CD4-positive, alpha-beta memory T cell (primary cell): ENCODE results near the gene KRT71. TPM values are rescaled to one million over a fixed set of nuclear protein-coding genes. Genes with fewer than 3 reads are reported as not detected.

Experiments
- CTCF ChIA-PET: fragments of 350-600 bp; sonication (Branson Sonifier 250); formaldehyde crosslinking; loops from one replicate; lab custom pipeline; 2021; ENCODE audit warnings: inconsistent platforms; ENCODE audit not compliant: partially characterized antibody; lab: Charles Lee
- POLR2A ChIA-PET: fragments of 350-600 bp; sonication (Branson Sonifier 250); formaldehyde crosslinking; loops from one replicate; lab custom pipeline; 2021; ENCODE audit not compliant: partially characterized antibody; lab: Charles Lee
- DNase-seq, 5 donors: peaks; one replicate each; pipeline versions ENCODE4 v3.0.0 to v3.0.0-alpha.2; 2020 to 2022; ENCODE audit warnings: mixed read lengths in 1 of 5
- H3K27ac ChIP-seq: one replicate; pipeline ENCODE4 v1.7.0; 2013; ENCODE audit warnings: low read depth, low read length
- H3K27me3 ChIP-seq: 2 replicates; pipeline ENCODE4 v1.7.0; 2013; ENCODE audit warnings: mild to moderate bottlenecking, low read length, moderate library complexity; ENCODE audit not compliant: insufficient read depth
- H3K36me3 ChIP-seq: 2 replicates; pipeline ENCODE4 v1.7.0; 2013; ENCODE audit warnings: mild to moderate bottlenecking, low read length, moderate library complexity; ENCODE audit not compliant: insufficient read depth
- H3K4me1 ChIP-seq: 2 replicates; pipeline ENCODE4 v1.7.0; 2013; ENCODE audit warnings: mild to moderate bottlenecking, low read length, moderate library complexity; ENCODE audit not compliant: insufficient read depth
- H3K4me3 ChIP-seq, 2 donors: one replicate each; pipeline ENCODE4 v1.7.0; 2013; ENCODE audit warnings: low read length in 2 of 2, mild to moderate bottlenecking in 1 of 2
- H3K9me3 ChIP-seq, 2 donors: one replicate each; pipeline ENCODE4 v1.7.0; 2013; ENCODE audit warnings: low read length in 2 of 2, control low read depth in 1 of 2; ENCODE audit not compliant: control insufficient read depth in 1 of 2
- H3K27ac Mint-ChIP-seq, 7 donors: one replicate each; pipeline ENCODE4 v1.8.0; 2020 to 2021; ENCODE audit warnings: mixed read lengths in 7 of 7, mild to moderate bottlenecking in 6 of 7, inconsistent platforms in 3 of 7, moderate library complexity in 3 of 7
- H3K27me3 Mint-ChIP-seq, 2 donors: one replicate each; pipeline ENCODE4 v1.8.0; 2020 to 2021; ENCODE audit warnings: mixed read lengths in 2 of 2
- H3K36me3 Mint-ChIP-seq, 2 donors: one replicate each; pipeline ENCODE4 v1.8.0; 2020 to 2021; ENCODE audit warnings: mixed read lengths in 2 of 2, inconsistent platforms in 1 of 2, mild to moderate bottlenecking in 1 of 2
- H3K4me1 Mint-ChIP-seq, 4 donors: one replicate each; pipeline ENCODE4 v1.8.0; 2020 to 2021; ENCODE audit warnings: mixed read lengths in 4 of 4, mild to moderate bottlenecking in 1 of 4
- H3K4me3 Mint-ChIP-seq, 8 donors: one replicate each; pipeline ENCODE4 v1.8.0; 2020 to 2021; ENCODE audit warnings: mixed read lengths in 8 of 8, mild to moderate bottlenecking in 7 of 8, moderate library complexity in 6 of 8, inconsistent platforms in 3 of 8
- H3K9me3 Mint-ChIP-seq, 8 donors: one replicate each; pipeline ENCODE4 v1.8.0; 2020 to 2021; ENCODE audit warnings: mixed read lengths in 8 of 8, mild to moderate bottlenecking in 5 of 8, inconsistent platforms in 3 of 8, moderate library complexity in 1 of 8
- intact Hi-C: fragments of 100-400 bp; cut with micrococcal nuclease; formaldehyde crosslinking; loops from one replicate; pipeline ENCODE4 v1.15.1; 2023
- polyA plus RNA-seq, 2 donors: library from polyadenylated mRNA; unstranded; fragments of 300-500 nt; fragmentation: Illumina TruSeq; gene quantifications; one replicate each; pipeline ENCODE4 v1.2.3, GENCODE V29; 2021
- total RNA-seq, 2 experiments: library from RNA; stranded (reverse); gene quantifications; one replicate each; pipeline ENCODE4 v1.2.3, GENCODE V29; 2021

The KRT71 gene
- total and polyA plus RNA-seq, 4 experiments from 2014 or later, result not detected

- no peaks in the 10 kb centered on the region for H3K36me3 Mint-ChIP-seq
- no peak overlapping the region for H3K4me3 Mint-ChIP-seq
- H3K9me3 Mint-ChIP-seq, result no peaks in the 10 kb centered on the region
- no peaks in the 10 kb centered on the region for H3K36me3 ChIP-seq
- H3K27ac ChIP-seq, result no peak overlapping the region
- no peak for DNase-seq
- H3K27me3 ChIP-seq, result no peaks in the 10 kb centered on the region
- H3K4me3 ChIP-seq, result no peak overlapping the region
- H3K4me1 ChIP-seq, result no peaks in the 10 kb centered on the region
- intact Hi-C loops, result no loop called here
- H3K27ac Mint-ChIP-seq, result no peak overlapping the region
- POLR2A ChIA-PET, result no interaction called here
- no peaks in the 10 kb centered on the region for H3K9me3 ChIP-seq
- CTCF ChIA-PET, result no interaction called here
- no peaks in the 10 kb centered on the region for H3K4me1 Mint-ChIP-seq
- peaks cover 7 to 10% of the 10 kb centered on the region in 2 donors for H3K27me3 Mint-ChIP-seq
Measured at GRCh38 chr12:52517888-52518287, 35.1 kb downstream of the KRT71 start.

- H3K9me3 ChIP-seq, result no peaks in the 10 kb centered on the region
- no peaks in the 10 kb centered on the region for H3K36me3 Mint-ChIP-seq
- H3K27ac ChIP-seq, result no peak overlapping the region
- H3K27me3 Mint-ChIP-seq, result peaks cover 7 to 12% of the 10 kb centered on the region in 2 donors
- H3K27me3 ChIP-seq, result no peaks in the 10 kb centered on the region
- H3K4me3 ChIP-seq, result no peak overlapping the region
- no peak overlapping the region for H3K4me3 Mint-ChIP-seq
- no peak for DNase-seq
- H3K36me3 ChIP-seq, result no peaks in the 10 kb centered on the region
- no peaks in the 10 kb centered on the region for H3K4me1 Mint-ChIP-seq
- H3K4me1 ChIP-seq, result no peaks in the 10 kb centered on the region
- peaks cover 0 to 2% (median 0%) of the 10 kb centered on the region in 8 donors for H3K9me3 Mint-ChIP-seq
- ChIA-PET POLR2A (no interaction called here), CTCF (no interaction called here)
- intact Hi-C loops, result no loop called here
- H3K27ac Mint-ChIP-seq, result no peak overlapping the region
Measured at GRCh38 chr12:52517005-52517835, 35.7 kb downstream of the KRT71 start.

- no peaks in the 10 kb centered on the region for H3K27me3 ChIP-seq
- intact Hi-C loops, result no loop called here
- Mint-ChIP-seq H3K27ac (no peak overlapping the region), H3K4me3 (no peak overlapping the region), H3K4me1 (no peaks in the 10 kb centered on the region), H3K36me3 (no peaks in the 10 kb centered on the region), H3K9me3 (peaks cover 0 to 9% (median 6%) of the 10 kb centered on the region in 8 donors), H3K27me3 (peaks cover 7 to 12% of the 10 kb centered on the region in 2 donors)
- ChIA-PET CTCF (interaction anchor here (0.9 to 1.0 kb wide), 2 partner anchors 65 to 364 kb away, joined by 3 read pairs; no protein-coding TSS in a partner anchor), POLR2A (no interaction called here)
- no peak overlapping the region for H3K4me3 ChIP-seq
- H3K27ac ChIP-seq, result no peak overlapping the region
- H3K36me3 ChIP-seq, result no peaks in the 10 kb centered on the region
- DNase-seq, result no peak
- no peaks in the 10 kb centered on the region for H3K4me1 ChIP-seq
- no peaks in the 10 kb centered on the region for H3K9me3 ChIP-seq
Measured at GRCh38 chr12:52515927-52516831, 36.8 kb downstream of the KRT71 start.

- H3K27ac Mint-ChIP-seq, result peak overlapping the region in 1 of 7 donors; percentile 38
- H3K4me1 Mint-ChIP-seq, result no peaks in the 10 kb centered on the region
- peaks cover 0 to 15% (median 10%) of the 10 kb centered on the region in 8 donors for H3K9me3 Mint-ChIP-seq
- H3K27me3 ChIP-seq, result no peaks in the 10 kb centered on the region
- CTCF ChIA-PET, result interaction anchor here (0.9 to 1.0 kb wide), 2 partner anchors 66 to 365 kb away, joined by 3 read pairs; no protein-coding TSS in a partner anchor
- H3K4me3 ChIP-seq, result no peak overlapping the region
- H3K4me1 ChIP-seq, result no peaks in the 10 kb centered on the region
- POLR2A ChIA-PET, result no interaction called here
- no peaks in the 10 kb centered on the region for H3K36me3 ChIP-seq
- H3K27ac ChIP-seq, result no peak overlapping the region
- H3K36me3 Mint-ChIP-seq, result no peaks in the 10 kb centered on the region
- intact Hi-C loops, result no loop called here
- H3K27me3 Mint-ChIP-seq, result peaks cover 8 to 13% of the 10 kb centered on the region in 2 donors
- no peak overlapping the region for H3K4me3 Mint-ChIP-seq
- no peak for DNase-seq
- no peaks in the 10 kb centered on the region for H3K9me3 ChIP-seq
Measured at GRCh38 chr12:52515319-52515646, 37.7 kb downstream of the KRT71 start.

- ChIA-PET POLR2A (no interaction called here), CTCF (interaction anchor here (1.0 kb wide), 1 partner anchor 66 kb away, joined by 3 read pairs; no protein-coding TSS in a partner anchor)
- H3K9me3 ChIP-seq, result no peaks in the 10 kb centered on the region
- H3K27ac Mint-ChIP-seq, result no peak overlapping the region
- no peak overlapping the region for H3K4me3 ChIP-seq
- H3K36me3 ChIP-seq, result no peaks in the 10 kb centered on the region
- H3K9me3 Mint-ChIP-seq, result peaks cover 0 to 17% (median 12%) of the 10 kb centered on the region in 8 donors
- H3K36me3 Mint-ChIP-seq, result no peaks in the 10 kb centered on the region
- H3K27ac ChIP-seq, result no peak overlapping the region
- H3K4me1 Mint-ChIP-seq, result no peaks in the 10 kb centered on the region
- H3K4me3 Mint-ChIP-seq, result no peak overlapping the region
- H3K4me1 ChIP-seq, result no peaks in the 10 kb centered on the region
- no peaks in the 10 kb centered on the region for H3K27me3 ChIP-seq
- no peak for DNase-seq
- peaks cover 11 to 17% of the 10 kb centered on the region in 2 donors for H3K27me3 Mint-ChIP-seq
- intact Hi-C loops, result no loop called here
Measured at GRCh38 chr12:52514471-52515318, 38.2 kb downstream of the KRT71 start.

- DNase-seq, result no peak
- H3K9me3 Mint-ChIP-seq, result peaks cover 0 to 22% (median 12%) of the 10 kb centered on the region in 8 donors
- no peak overlapping the region for H3K4me3 ChIP-seq
- no peak overlapping the region for H3K27ac Mint-ChIP-seq
- peaks cover 15 to 18% of the 10 kb centered on the region in 2 donors for H3K27me3 Mint-ChIP-seq
- CTCF ChIA-PET, result no interaction called here
- no peak overlapping the region for H3K4me3 Mint-ChIP-seq
- POLR2A ChIA-PET, result no interaction called here
- no peaks in the 10 kb centered on the region for H3K36me3 Mint-ChIP-seq
- H3K4me1 Mint-ChIP-seq, result no peaks in the 10 kb centered on the region
- H3K36me3 ChIP-seq, result no peaks in the 10 kb centered on the region
- no peaks in the 10 kb centered on the region for H3K4me1 ChIP-seq
- intact Hi-C loops, result no loop called here
- no peaks in the 10 kb centered on the region for H3K9me3 ChIP-seq
- H3K27me3 ChIP-seq, result no peaks in the 10 kb centered on the region
- H3K27ac ChIP-seq, result no peak overlapping the region
Measured at GRCh38 chr12:52513736-52514135, 39.2 kb downstream of the KRT71 start.
